Stomach smooth muscle (tissue), 2 donors: Measurements from ENCODE around the gene ALK.

ENCODE experiments used
- H3K27ac ChIP-seq: one replicate; pipeline ENCODE4 v1.7.0; 2013; ENCODE audit warnings: mild to moderate bottlenecking, low read length, inconsistent platforms
- H3K27me3 ChIP-seq, 2 donors: one replicate each; pipeline ENCODE4 v1.7.0; 2013; ENCODE audit warnings: low read length in 2 of 2; ENCODE audit not compliant: insufficient read depth in 2 of 2, control insufficient read depth in 1 of 2
- H3K36me3 ChIP-seq, 2 donors: one replicate each; pipeline ENCODE4 v1.7.0; 2013; ENCODE audit warnings: low read length in 2 of 2; ENCODE audit not compliant: control insufficient read depth in 2 of 2, insufficient read depth in 2 of 2
- H3K4me1 ChIP-seq: one replicate; pipeline ENCODE4 v1.7.0; 2013; ENCODE audit warnings: low read length; ENCODE audit not compliant: control insufficient read depth, insufficient read depth
- H3K4me3 ChIP-seq, 2 donors: one replicate each; pipeline ENCODE4 v1.7.0; 2013; ENCODE audit warnings: low read length in 2 of 2
- H3K9ac ChIP-seq, 2 donors: one replicate each; pipeline ENCODE4 v1.7.0; 2013; ENCODE audit warnings: low read length in 2 of 2, mild to moderate bottlenecking in 1 of 2
- H3K9me3 ChIP-seq, 2 donors: one replicate each; pipeline ENCODE4 v1.7.0; 2013; ENCODE audit warnings: low read length in 2 of 2; ENCODE audit not compliant: control insufficient read depth in 2 of 2
- donor health status: healthy.
- donor health status: Pancreatic carcinoma.

ALK gene

DNA sequence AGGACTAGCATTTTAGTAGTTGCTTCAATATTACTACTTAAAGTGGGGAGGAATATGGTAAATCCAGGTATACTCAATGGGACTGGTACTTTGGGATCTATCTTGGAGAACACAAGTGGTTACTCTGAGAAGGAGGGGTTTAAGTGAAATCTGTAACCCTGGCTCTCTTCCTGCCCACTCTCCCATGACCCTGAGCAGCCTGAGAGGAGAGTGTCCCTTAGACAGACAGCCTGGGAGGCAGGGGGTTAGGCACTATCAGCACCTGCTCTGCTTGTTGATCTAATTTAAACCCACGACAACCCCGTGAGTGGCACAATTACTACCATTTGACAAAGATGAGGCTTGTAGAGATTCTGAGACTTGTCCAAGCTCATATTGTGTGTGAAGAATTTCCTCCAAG, 395.5 kb downstream of the ALK start:
- H3K27me3 ChIP-seq = peaks cover 0 to 3% of the 10 kb centered on the region in 2 donors
- no peaks in the 10 kb centered on the region for H3K9me3 ChIP-seq
- H3K4me1 ChIP-seq = no peaks in the 10 kb centered on the region
- no peak overlapping the region for H3K9ac ChIP-seq
- no peak overlapping the region for H3K4me3 ChIP-seq
- no peaks in the 10 kb centered on the region for H3K36me3 ChIP-seq
- H3K27ac ChIP-seq = no peak overlapping the region

DNA sequence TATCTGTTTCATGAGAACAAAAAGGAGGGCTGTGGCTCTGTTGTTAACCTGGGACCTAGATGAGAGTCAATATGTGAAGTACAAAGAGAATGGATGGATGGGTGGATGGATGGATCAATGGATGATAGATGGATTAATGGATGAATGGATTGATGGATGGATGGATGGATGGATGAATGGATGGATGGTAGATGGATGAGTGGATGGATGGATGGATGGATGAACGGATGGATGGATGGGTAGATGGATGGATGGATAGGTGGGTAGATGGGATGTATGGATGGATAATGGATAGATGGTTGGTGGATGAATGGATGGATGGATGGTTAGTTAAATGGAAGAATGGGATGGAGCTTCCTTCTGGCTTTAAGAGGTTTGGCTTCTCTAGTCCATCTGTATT, 396.7 kb downstream of the ALK start:
- Histone ChIP-seq H3K4me3 (no peak overlapping the region), H3K36me3 (no peaks in the 10 kb centered on the region), H3K4me1 (no peaks in the 10 kb centered on the region), H3K9ac (no peak overlapping the region), H3K27me3 (peaks cover 0 to 2% of the 10 kb centered on the region in 2 donors), H3K9me3 (no peaks in the 10 kb centered on the region), H3K27ac (no peak overlapping the region)

DNA sequence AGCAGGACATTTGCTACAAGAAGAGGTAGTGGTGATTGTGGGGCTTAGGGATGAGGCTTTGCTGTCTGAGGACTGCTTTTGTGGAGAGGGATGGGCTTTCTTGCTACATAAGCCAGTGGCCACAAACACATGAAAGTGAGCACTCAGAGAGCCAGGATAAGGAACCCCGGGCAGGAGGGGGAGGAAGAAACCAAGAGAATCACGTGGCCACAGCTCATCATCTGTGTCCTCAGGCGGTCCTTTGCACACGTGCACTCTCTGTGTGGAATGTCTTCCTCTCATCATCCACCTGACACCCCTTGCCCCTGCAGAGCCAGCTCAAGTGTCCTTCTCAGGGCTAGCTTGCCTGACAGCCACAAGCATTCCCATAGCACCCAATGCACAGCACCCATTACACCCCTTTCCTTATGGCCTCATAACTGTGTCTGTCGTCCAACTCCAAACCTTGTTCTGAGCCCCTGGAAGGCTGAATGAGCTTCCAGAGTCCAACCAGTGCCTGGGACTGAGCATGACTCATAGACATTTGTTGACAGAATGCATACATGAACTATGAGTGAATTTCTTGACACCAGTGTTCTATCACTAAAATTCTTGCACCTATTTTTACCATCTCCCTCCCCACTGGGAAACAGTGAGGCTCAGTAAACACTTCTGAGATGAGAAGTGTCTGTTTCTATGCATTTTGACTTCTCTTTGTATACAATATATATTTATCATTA, 398.3 kb downstream of the ALK start:
- H3K27ac ChIP-seq = no peak overlapping the region

DNA sequence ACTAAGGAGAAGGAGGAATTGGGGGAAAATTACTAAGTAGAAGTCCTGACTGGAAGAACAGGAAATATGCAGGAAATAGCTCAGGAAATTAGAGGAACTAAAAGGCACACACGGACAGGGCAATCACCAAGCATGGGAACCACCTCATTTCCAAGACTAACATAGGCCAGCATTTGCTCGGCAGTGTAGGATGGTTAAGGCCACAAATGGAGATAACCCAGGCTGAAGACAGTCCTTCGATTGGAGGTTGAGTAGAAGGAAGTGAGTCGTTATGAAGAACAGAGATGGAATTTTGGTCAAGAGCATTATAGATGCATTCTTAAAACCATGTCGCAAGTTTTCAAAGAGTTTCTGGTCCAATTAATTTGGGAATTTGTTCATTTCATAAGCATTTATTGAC, 401.4 kb downstream of the ALK start:
- Histone ChIP-seq H3K9ac (no peak overlapping the region), H3K9me3 (no peaks in the 10 kb centered on the region), H3K36me3 (no peaks in the 10 kb centered on the region), H3K27ac (no peak overlapping the region), H3K4me3 (no peak overlapping the region), H3K4me1 (no peaks in the 10 kb centered on the region), H3K27me3 (no peaks in the 10 kb centered on the region)

More for the DNA sequence above, 398.3 kb downstream of the ALK start:
- no peak overlapping the region for H3K4me3 ChIP-seq
- no peak overlapping the region for H3K9ac ChIP-seq
- H3K36me3 ChIP-seq = no peaks in the 10 kb centered on the region
- no peaks in the 10 kb centered on the region for H3K27me3 ChIP-seq
- H3K4me1 ChIP-seq = no peaks in the 10 kb centered on the region
- H3K9me3 ChIP-seq = no peaks in the 10 kb centered on the region

DNA sequence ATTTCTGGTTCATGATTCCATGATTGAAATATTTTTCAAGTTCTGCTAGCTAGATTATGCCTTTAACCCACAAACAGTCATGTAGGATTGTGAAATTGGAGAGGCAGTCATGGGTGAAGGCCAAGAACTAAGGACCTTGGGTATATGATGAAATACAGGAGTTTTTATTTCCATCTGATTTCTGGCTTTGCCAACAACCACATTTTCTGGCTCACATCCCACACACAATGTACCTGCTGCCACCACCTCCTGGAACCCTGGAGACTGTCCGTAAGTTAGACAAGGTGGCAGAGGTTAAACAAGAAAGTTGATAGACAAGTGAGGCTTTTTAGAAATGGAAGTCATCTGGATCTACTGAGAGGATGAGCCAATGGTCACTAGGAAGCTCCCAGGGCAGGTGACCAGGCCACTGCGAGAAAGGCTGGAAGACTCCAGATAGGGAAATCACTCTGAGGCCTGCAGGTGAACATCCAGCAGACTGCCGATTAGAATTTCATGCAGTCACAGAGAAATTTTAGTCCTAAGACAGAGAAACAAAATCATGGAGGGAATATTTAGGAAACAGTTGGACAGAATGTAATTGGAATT, 402.0 kb downstream of the ALK start:
- H3K36me3 ChIP-seq = no peaks in the 10 kb centered on the region
- no peak overlapping the region for H3K27ac ChIP-seq
- no peak overlapping the region for H3K4me3 ChIP-seq
- H3K27me3 ChIP-seq = no peaks in the 10 kb centered on the region
- H3K4me1 ChIP-seq = no peaks in the 10 kb centered on the region
- no peak overlapping the region for H3K9ac ChIP-seq
- H3K9me3 ChIP-seq = peaks cover 0 to 1% of the 10 kb centered on the region in 2 donors

DNA sequence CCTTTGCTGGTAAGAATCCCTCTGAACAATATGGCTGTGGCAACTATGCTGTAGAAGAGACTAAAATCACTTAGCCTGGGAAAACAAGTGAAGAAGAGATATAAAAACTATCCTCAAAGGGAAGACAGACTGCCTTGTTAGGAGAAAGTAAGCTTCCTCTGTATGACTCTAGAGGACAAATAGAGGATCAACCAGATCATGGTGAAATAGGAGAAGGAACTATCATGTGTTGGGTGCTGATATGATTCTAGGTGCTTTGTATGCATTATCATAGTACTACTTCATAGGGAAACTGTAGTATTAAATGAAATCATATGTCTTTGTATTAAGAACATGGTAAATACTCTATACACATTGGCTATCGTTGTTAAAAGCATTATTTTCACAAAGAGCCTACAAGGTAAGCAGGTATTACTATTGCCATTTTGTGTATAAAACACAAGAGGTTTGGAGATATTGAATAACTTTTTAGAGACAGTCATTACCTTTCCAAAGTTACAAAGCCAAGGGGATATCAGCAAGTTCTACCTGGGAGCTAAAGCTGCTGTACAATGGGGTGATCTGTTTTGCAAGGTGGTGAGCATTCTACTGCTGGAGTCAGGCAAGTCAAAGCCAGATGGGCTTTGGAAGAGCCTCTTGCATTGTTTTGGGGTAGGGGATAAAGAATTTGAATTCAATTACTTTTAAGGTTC, 402.6 kb downstream of the ALK start:
- Histone ChIP-seq H3K4me3 (no peak overlapping the region), H3K36me3 (no peaks in the 10 kb centered on the region), H3K9ac (no peak overlapping the region), H3K4me1 (no peaks in the 10 kb centered on the region), H3K27ac (no peak overlapping the region), H3K9me3 (peaks cover 0 to 2% of the 10 kb centered on the region in 2 donors), H3K27me3 (no peaks in the 10 kb centered on the region)

DNA sequence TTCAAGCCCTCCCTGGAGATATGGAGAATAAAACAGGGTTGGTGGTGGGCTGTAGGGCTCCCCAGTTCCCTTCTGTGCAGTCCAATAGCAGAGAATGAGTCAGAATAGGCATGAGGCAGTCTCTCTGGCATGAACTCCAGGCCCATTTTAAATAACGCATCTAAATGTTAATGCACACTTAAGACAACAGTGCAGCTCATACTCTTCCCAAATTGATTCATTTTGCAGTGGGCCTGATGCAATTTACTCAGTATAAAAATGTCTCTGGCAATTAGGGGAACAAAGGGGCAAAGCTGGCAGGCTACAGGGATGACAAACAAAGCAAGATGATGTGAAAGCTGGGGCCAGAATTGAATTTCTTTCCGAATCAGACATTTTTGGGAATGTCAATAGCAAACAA, 403.4 kb downstream of the ALK start:
- Histone ChIP-seq H3K4me1 (no peaks in the 10 kb centered on the region), H3K9me3 (peaks cover 0 to 2% of the 10 kb centered on the region in 2 donors), H3K4me3 (no peak overlapping the region), H3K27me3 (no peaks in the 10 kb centered on the region), H3K36me3 (no peaks in the 10 kb centered on the region), H3K27ac (no peak overlapping the region), H3K9ac (no peak overlapping the region)

DNA sequence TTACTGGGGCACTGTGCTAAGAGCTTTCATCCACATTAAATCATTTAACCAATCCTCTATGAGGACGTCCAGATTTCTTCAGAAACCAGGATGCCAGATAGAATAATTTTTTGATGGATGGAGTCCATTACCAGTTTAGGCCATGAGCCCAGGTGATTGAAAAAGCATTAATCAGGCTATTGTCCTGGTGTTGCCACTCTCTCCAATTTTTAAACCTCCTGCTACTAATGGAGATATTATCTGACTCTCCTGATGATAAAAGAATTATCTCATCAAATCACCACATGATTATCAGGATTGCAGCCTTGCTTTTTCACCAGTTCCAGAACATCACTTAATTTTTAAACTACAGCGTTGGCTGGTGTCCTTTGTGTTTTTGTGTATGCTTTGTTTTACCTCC, 404.0 kb downstream of the ALK start:
- H3K4me1 ChIP-seq = no peaks in the 10 kb centered on the region
- no peak overlapping the region for H3K27ac ChIP-seq
- no peak overlapping the region for H3K4me3 ChIP-seq

DNA sequence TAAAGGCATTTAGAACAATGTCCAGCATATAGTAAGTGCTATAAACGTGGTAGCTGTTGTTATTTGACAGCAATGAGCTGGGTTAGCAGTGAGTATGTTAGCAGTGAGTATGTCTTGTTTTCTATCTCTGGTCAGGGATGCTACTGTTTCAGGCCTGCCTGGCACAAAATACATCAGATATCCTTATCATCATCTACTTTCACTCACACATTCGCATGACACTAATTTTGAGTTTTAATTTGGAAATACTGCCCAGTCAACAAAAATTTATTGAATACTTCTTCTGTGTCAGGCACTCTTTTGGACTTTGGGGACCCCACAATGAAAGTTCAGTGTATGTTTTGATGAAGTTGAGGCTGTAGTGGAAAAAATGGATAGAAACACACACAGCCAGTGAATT, 404.6 kb downstream of the ALK start:
- no peaks in the 10 kb centered on the region for H3K36me3 ChIP-seq
- H3K9ac ChIP-seq = no peak overlapping the region
- H3K4me1 ChIP-seq = no peaks in the 10 kb centered on the region
- no peak overlapping the region for H3K27ac ChIP-seq
- peaks cover 0 to 2% of the 10 kb centered on the region in 2 donors for H3K9me3 ChIP-seq
- no peak overlapping the region for H3K4me3 ChIP-seq
- H3K27me3 ChIP-seq = no peaks in the 10 kb centered on the region

More for the DNA sequence above, 404.0 kb downstream of the ALK start:
- Histone ChIP-seq H3K27me3 (no peaks in the 10 kb centered on the region), H3K9ac (no peak overlapping the region), H3K36me3 (no peaks in the 10 kb centered on the region), H3K9me3 (peaks cover 0 to 2% of the 10 kb centered on the region in 2 donors)

DNA sequence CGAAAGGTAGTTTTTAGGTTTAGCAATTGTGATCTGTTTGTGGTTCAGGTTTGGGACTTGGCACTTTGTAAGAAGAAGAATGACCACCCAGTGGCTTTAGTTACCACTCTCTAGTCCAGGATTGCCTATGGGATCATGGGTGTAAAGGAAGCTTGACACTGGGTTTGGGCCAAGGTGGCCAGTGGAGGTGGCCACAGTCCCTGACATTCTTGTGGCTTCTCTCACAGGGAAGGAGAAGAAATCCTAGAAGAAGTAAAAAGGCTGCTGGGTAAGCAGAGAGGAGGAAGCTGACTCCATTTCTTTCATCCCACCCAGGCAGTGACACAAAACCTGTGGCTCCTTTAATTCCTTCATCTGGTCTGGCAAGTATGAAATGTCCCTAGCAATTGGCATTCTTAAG, 411.5 kb downstream of the ALK start:
- H3K27me3 ChIP-seq = no peaks in the 10 kb centered on the region
- no peak overlapping the region for H3K4me3 ChIP-seq
- peaks cover 0 to 2% of the 10 kb centered on the region in 2 donors for H3K9me3 ChIP-seq
- H3K4me1 ChIP-seq = no peaks in the 10 kb centered on the region
- H3K36me3 ChIP-seq = no peaks in the 10 kb centered on the region
- no peak overlapping the region for H3K27ac ChIP-seq
- no peak overlapping the region for H3K9ac ChIP-seq

DNA sequence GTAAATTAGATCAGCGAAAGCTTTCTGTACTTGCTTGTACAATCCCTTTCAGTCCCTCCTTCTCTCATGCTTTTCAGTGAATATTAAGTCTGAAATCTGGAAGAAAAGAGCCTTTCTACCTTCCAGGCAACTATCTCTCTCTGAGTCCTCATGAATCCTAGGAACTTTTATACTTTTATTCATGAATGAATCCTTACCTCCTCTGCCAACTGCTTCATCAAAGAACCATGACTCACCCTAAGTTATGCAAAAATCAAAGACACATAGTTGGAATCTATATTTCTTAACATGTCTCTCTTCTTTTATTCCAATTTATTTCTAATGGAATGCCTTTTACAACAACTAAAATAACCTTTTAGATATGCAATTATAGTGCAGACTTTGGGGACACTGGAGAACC, 412.0 kb downstream of the ALK start:
- H3K9ac ChIP-seq = no peak overlapping the region
- H3K27me3 ChIP-seq = no peaks in the 10 kb centered on the region
- H3K36me3 ChIP-seq = no peaks in the 10 kb centered on the region
- no peaks in the 10 kb centered on the region for H3K4me1 ChIP-seq
- peaks cover 0 to 1% of the 10 kb centered on the region in 2 donors for H3K9me3 ChIP-seq
- H3K27ac ChIP-seq = no peak overlapping the region
- no peak overlapping the region for H3K4me3 ChIP-seq
